HepG2 (cell line): ENCODE measurements around the gene ETV6. TPM values are rescaled to one million over a fixed set of nuclear protein-coding genes. Genes with fewer than 3 reads are reported as not detected.

ENCODE experiments used
- ATAC-seq: fragments of 200-7000 bp; cut with Tn5 transposase; 3 replicates; pipeline ENCODE4 v1.9.1; 2020; ENCODE audit warnings: mild to moderate bottlenecking, moderate library complexity
- BruUV-seq: library from RNA; stranded (reverse); fragments of 400-500 nt; replicated peaks from 2 replicates; lab custom pipeline; 2021; lab: Mats Ljungman, UMichigan
- CTCF ChIA-PET: fragments of 300-600 bp; formaldehyde crosslinking; extraction: SDS; loops from one replicate; lab custom pipeline; 2021; ENCODE audit warnings: low total read pairs, inconsistent platforms, low intra/inter-chr PET ratio; lab: Yijun Ruan, JAX
- POLR2A ChIA-PET: fragments of 350-600 bp; sonication (Branson Sonifier 250); formaldehyde crosslinking; loops from one replicate; lab custom pipeline; 2020; ENCODE audit warnings: antibody characterized with exemption, inconsistent platforms; lab: Yijun Ruan, JAX
- DNase-seq: peaks from one replicate; pipeline ENCODE4 v3.0.0-alpha.2; 2015; ENCODE audit warnings: low spot score
- FAIRE-seq: peaks from 3 replicates; lab custom pipeline; 2011; peaks lifted over from hg19 to GRCh38; lab: Jason Lieb, UNC
- H2AFZ ChIP-seq: one replicate; pipeline ENCODE4 v1.6.1; 2011; ENCODE audit warnings: low read length, inconsistent platforms
- H3K27ac ChIP-seq: fragments of 300-600 bp; 3 replicates; pipeline ENCODE4 v1.8.0; 2011; ENCODE audit warnings: mixed run types, mild to moderate bottlenecking, mixed read lengths, low read length, inconsistent platforms; ENCODE audit not compliant: insufficient read depth; ENCODE audit errors: extremely low read length
- H3K27me3 ChIP-seq, 2 experiments: fragments of 200-600 bp in 1 of 2; 2 replicates in 1 of 2; 3 replicates in 1 of 2; pipeline versions ENCODE4 v1.6.0 to v1.8.0; 2011; ENCODE audit warnings: low read length in 2 of 2, mild to moderate bottlenecking in 2 of 2, moderate library complexity in 2 of 2, inconsistent platforms in 1 of 2; ENCODE audit not compliant: insufficient read depth in 2 of 2, control insufficient read depth in 1 of 2
- H3K36me3 ChIP-seq, 2 experiments: fragments of 200-600 bp in 1 of 2; replicated peaks in 1 of 2; 2 replicates in 1 of 2; 3 replicates in 1 of 2; pipeline versions ENCODE4 v1.5.1 to v1.8.0; 2011; ENCODE audit warnings: low read length in 2 of 2, inconsistent platforms in 1 of 2; ENCODE audit not compliant: insufficient read depth in 2 of 2, control insufficient read depth in 1 of 2
- H3K4me1 ChIP-seq: 2 replicates; pipeline ENCODE4 v1.5.1; 2012; ENCODE audit warnings: low read length, inconsistent platforms; ENCODE audit not compliant: insufficient read depth
- H3K4me2 ChIP-seq: 2 replicates; pipeline ENCODE4 v1.6.0; 2011; ENCODE audit warnings: low read depth, low read length, inconsistent platforms
- H3K4me3 ChIP-seq, 3 experiments: fragments of 200-600 bp in 1 of 3; sonication (generic), shearing (Covaris generic) in 1 of 3; replicated peaks in 1 of 3; 2 replicates each; pipeline ENCODE4 v1.5.1; 2011 to 2016; ENCODE audit warnings: low read length in 3 of 3, inconsistent platforms in 2 of 3, low read depth in 2 of 3, mild to moderate bottlenecking in 2 of 3, control low read depth in 1 of 3, mixed read lengths in 1 of 3; ENCODE audit not compliant: insufficient read depth in 1 of 3
- H3K79me2 ChIP-seq: one replicate; pipeline ENCODE4 v1.6.1; 2011; ENCODE audit warnings: low read length, inconsistent platforms; ENCODE audit not compliant: insufficient read depth
- H3K9ac ChIP-seq: 2 replicates; pipeline ENCODE4 v1.6.0; 2011; ENCODE audit warnings: mild to moderate bottlenecking, low read depth, low read length, inconsistent platforms; ENCODE audit not compliant: insufficient read depth
- H3K9me3 ChIP-seq: 2 replicates; pipeline ENCODE4 v1.5.1; 2012; ENCODE audit warnings: mild to moderate bottlenecking, low read length
- H4K20me1 ChIP-seq: 2 replicates; pipeline ENCODE4 v1.6.0; 2011; ENCODE audit warnings: inconsistent platforms, mild to moderate bottlenecking, low read length, moderate library complexity; ENCODE audit not compliant: insufficient read depth
- AGO2 ChIP-seq: fragments of 200-400 bp; formaldehyde crosslinking; optimal IDR thresholded peaks from 2 replicates; pipeline ENCODE3; 2017; ENCODE audit warnings: mild to moderate bottlenecking, low read depth, low read length, moderate library complexity
- AKAP8 ChIP-seq: sonication (generic); formaldehyde crosslinking; IDR thresholded peaks from 2 replicates; pipeline ENCODE4 v1.5.1; 2020; ENCODE audit warnings: mild to moderate bottlenecking, missing genetic modification reagents
- ZNF446 ChIP-seq: sonication (generic); formaldehyde crosslinking; IDR thresholded peaks from 2 replicates; pipeline ENCODE4 v1.5.0; 2020; ENCODE audit warnings: mild to moderate bottlenecking, missing genetic modification reagents
- ZNF747 ChIP-seq: sonication (generic); formaldehyde crosslinking; IDR thresholded peaks from 2 replicates; pipeline ENCODE4 v1.8.1; 2023; ENCODE audit warnings: missing genetic modification reagents, mild to moderate bottlenecking, borderline replicate concordance
- WGBS: methylation state at CpG from one replicate; pipeline ENCODE4 v1.1.6; 2017; ENCODE audit warnings: low lambda C conversion rate; 5-methylcytosine and 5-hydroxymethylcytosine counted together
- in situ Hi-C: cut with HindIII; loops from 2 replicates; pipeline ENCODE4 v1.10.0; 2017; ENCODE audit warnings: low pct_unique_long_range_greater_than_20kb; ENCODE audit not compliant: extremely low pct_ligation_motif_present
- intact Hi-C: fragments of 100-400 bp; cut with micrococcal nuclease; formaldehyde crosslinking; loops from one replicate; pipeline ENCODE4 v1.10.0; 2022; ENCODE audit not compliant: unreplicated experiment
- polyA plus RNA-seq, 8 experiments: library from polyadenylated mRNA; depleted of rRNA in 3 of 8; stranded (reverse) in 7 of 8; unstranded in 1 of 8; fragments of >200 nt; fragmentation: Illumina TruSeq in 4 of 8; extraction: Trizol in 4 of 8; gene quantifications; 2 replicates each; pipeline versions ENCODE4 v1.2.1 to v1.2.3, GENCODE V29; 2011 to 2016; ENCODE audit warnings: low read depth in 4 of 8, missing spikeins in 1 of 8, mixed read lengths in 1 of 8; ENCODE audit not compliant: insufficient read depth in 1 of 8
- total RNA-seq, 5 experiments: library from RNA; depleted of rRNA; stranded (reverse); fragments of >200 nt; fragmentation: Illumina TruSeq; extraction: Trizol; gene quantifications; 2 replicates each; pipeline ENCODE4 v1.2.3, GENCODE V29; 2016; ENCODE audit warnings: low read depth in 1 of 5

The ETV6 gene
- total and polyA plus RNA-seq, 2 of the 13 experiments (the other 11 are each of a cell fraction or from before 2014, with no cell fraction given) = 2.2 to 3.0 TPM

DNA sequence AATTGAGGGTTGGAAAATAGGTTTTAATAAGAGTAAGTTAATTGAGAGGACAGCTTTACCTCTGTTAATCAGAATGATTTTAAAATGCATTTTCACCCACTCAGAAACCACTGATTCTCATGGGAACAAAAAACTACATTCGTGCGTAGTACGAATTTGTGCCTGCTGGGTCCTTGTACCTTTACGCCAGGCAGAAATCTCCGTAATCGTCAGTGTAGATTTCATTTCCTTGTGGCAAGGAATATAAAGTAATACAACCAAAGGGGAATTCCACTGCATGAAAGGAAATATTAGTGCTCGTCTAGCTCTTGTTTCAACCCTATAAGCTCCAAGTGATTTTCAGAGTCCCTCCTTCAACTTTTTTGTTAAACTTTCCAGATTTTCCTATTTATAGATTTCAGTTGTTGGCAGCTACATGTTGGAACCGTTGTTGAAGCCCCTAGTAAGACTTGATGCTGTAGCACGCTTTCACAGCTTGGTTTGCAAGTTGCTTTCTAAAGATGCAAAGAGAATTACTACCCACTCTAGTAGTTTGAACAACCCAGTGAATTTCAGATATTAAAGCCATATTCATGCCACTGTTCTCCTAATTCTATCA, 90.6 kb downstream of the ETV6 start:
- no peaks in the 10 kb centered on the region for H3K27me3 ChIP-seq
- no peaks in the 10 kb centered on the region for H3K4me1 ChIP-seq
- no peak overlapping the region for H2AFZ ChIP-seq
- H3K9me3 ChIP-seq = no peaks in the 10 kb centered on the region
- BruUV-seq = no TSS peak
- H4K20me1 ChIP-seq = no peaks in the 10 kb centered on the region
- no peak for FAIRE-seq
- H3K79me2 ChIP-seq = no peaks in the 10 kb centered on the region
- ChIA-PET CTCF (no interaction called here), POLR2A (no interaction called here)
- no peak overlapping the region for H3K4me2 ChIP-seq
- DNase-seq = no peak
- in situ Hi-C loops = no loop called here
- intact Hi-C loops = loop anchor here (5.0 kb wide), 1 partner anchor 447 kb away; no protein-coding TSS in a partner anchor
- no peak overlapping the region for H3K9ac ChIP-seq
- ATAC-seq = no peak
- no peak overlapping the region for H3K27ac ChIP-seq
- WGBS = 93% methylated on average over 9 of the region's 9 CpGs
- no peak for TF ChIP-seq AGO2
- TF ChIP-seq ZNF747 (CRISPR knock-in tag) = no peak
- no peaks in the 10 kb centered on the region for H3K36me3 ChIP-seq
- H3K4me3 ChIP-seq = no peak overlapping the region

- no peak overlapping the region for H3K4me3 ChIP-seq
- ATAC-seq (no peak), DNase-seq (no peak), FAIRE-seq (no peak)
- H3K4me1 ChIP-seq = no peaks in the 10 kb centered on the region
- no peaks in the 10 kb centered on the region for H3K9me3 ChIP-seq
- H3K36me3 ChIP-seq = no peaks in the 10 kb centered on the region
- CTCF ChIA-PET = no interaction called here
- H3K27ac ChIP-seq = no peak overlapping the region
- 94% methylated on average over 4 of the region's 4 CpGs for WGBS
- no peak overlapping the region for H3K4me2 ChIP-seq
- POLR2A ChIA-PET = no interaction called here
- no TSS peak for BruUV-seq
- in situ Hi-C loops = no loop called here
- H2AFZ ChIP-seq = no peak overlapping the region
- TF ChIP-seq ZNF446 (CRISPR knock-in tag) (no peak), AKAP8 (no peak)
- intact Hi-C loops = no loop called here
- H3K9ac ChIP-seq = no peak overlapping the region
- no peaks in the 10 kb centered on the region for H4K20me1 ChIP-seq
- H3K79me2 ChIP-seq = no peaks in the 10 kb centered on the region
- H3K27me3 ChIP-seq = no peaks in the 10 kb centered on the region
Observed at GRCh38 chr12:11741434-11742092, 92.1 kb downstream of the ETV6 start.
